K562 (cell line): Measurements from ENCODE around the gene UBN2.

ENCODE experiments used
- RAD21 ChIP-seq, 2 experiments: fragments of 250-450 bp in 1 of 2; fragments of 450-650 bp in 1 of 2; sonication (Bioruptor Pico) in 1 of 2; formaldehyde crosslinking in 1 of 2; IDR thresholded peaks in 1 of 2; conservative IDR thresholded peaks in 1 of 2; 2 replicates each; pipeline versions ENCODE4 v1.4.0 to v1.8.0; 2020 to 2022; ENCODE audit warnings: mild to moderate bottlenecking in 2 of 2, moderate library complexity in 1 of 2
- ZKSCAN8 ChIP-seq: fragments of 200-800 bp; sonication (Bioruptor generic); IDR thresholded peaks from 2 replicates; pipeline ENCODE4 v1.6.1; 2016; ENCODE audit warnings: missing genetic modification characterization, missing compliant biosample characterization

DNA sequence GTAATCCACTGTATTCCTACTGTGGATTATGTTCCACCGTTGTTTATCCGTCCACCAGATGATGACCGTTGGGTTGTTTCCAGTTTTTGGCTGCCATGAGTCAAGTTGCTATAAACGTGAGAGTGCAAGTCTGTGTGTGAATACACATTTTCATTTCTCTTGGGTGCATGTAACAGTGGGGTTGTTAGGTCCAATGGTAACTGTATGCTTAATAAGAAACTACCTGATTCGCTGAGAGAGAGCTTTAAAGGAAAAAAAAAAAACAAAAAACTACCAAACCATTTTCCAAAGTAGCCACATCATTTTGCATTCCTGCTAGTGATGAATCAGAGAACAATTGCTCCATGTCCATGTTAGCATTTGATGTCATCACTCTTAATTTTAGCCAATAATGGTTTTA lies 15.9 kb downstream of the UBN2 start:
- no peak for TF ChIP-seq RAD21 (CRISPR knock-in tag; conservative IDR thresholded peaks at IDR 0.05 in 1 of 2, IDR thresholded peaks at IDR 0.05 in 1 of 2)
- no peak for TF ChIP-seq ZKSCAN8
